Caco-2 (cell line): ENCODE measurements around the gene MEF2D. TPM values are rescaled to one million over a fixed set of nuclear protein-coding genes. Genes with fewer than 3 reads are reported as not detected.

Experiments used
- BruUV-seq: library from RNA; stranded (reverse); fragments of 400-500 nt; replicated peaks from 2 replicates; lab custom pipeline; 2021; lab: Mats Ljungman, UMichigan
- CTCF ChIA-PET: fragments of 300-600 bp; sonication (Branson Sonifier 250); formaldehyde crosslinking; loops from one replicate; lab custom pipeline; 2022; ENCODE audit warnings: antibody characterized with exemption; lab: Charles Lee
- POLR2A ChIA-PET: fragments of 300-600 bp; sonication (Branson Sonifier 250); formaldehyde crosslinking; loops from one replicate; lab custom pipeline; 2022; ENCODE audit warnings: antibody characterized with exemption; lab: Charles Lee
- DNase-seq, 2 experiments: peaks; one replicate each; pipeline versions ENCODE4 v3.0.0 to v3.0.0-alpha.2; 2020 to 2022
- H3K27me3 ChIP-seq: replicated peaks from 2 replicates; pipeline ENCODE4 v1.6.0; 2011; ENCODE audit warnings: low read length; ENCODE audit not compliant: control insufficient read depth, insufficient read depth
- H3K36me3 ChIP-seq: 2 replicates; pipeline ENCODE4 v1.5.1; 2011; ENCODE audit warnings: low read length; ENCODE audit not compliant: control insufficient read depth, insufficient read depth
- H3K4me1 ChIP-seq: fragments of 250-450 bp; sonication (Bioruptor Pico); 2 replicates; pipeline ENCODE4 v1.5.1; 2020; ENCODE audit warnings: mild to moderate bottlenecking
- H3K4me3 ChIP-seq: 2 replicates; pipeline ENCODE4 v1.5.1; 2011; ENCODE audit warnings: low read depth, mild to moderate bottlenecking, control low read depth, low read length
- H3K9me3 ChIP-seq: fragments of 250-450 bp; sonication (Bioruptor Pico); 2 replicates; pipeline ENCODE4 v1.5.1; 2020; ENCODE audit warnings: mild to moderate bottlenecking, moderate library complexity
- H3K27ac Mint-ChIP-seq: one replicate; pipeline ENCODE4 v1.8.0; 2022; ENCODE audit warnings: mixed read lengths; ENCODE audit not compliant: unreplicated experiment
- H3K27me3 Mint-ChIP-seq: one replicate; pipeline ENCODE4 v1.8.0; 2022; ENCODE audit warnings: mixed read lengths; ENCODE audit not compliant: insufficient read depth, unreplicated experiment
- H3K36me3 Mint-ChIP-seq: one replicate; pipeline ENCODE4 v1.8.0; 2022; ENCODE audit warnings: mild to moderate bottlenecking, mixed read lengths; ENCODE audit not compliant: insufficient read depth, unreplicated experiment
- H3K4me1 Mint-ChIP-seq: one replicate; pipeline ENCODE4 v1.8.0; 2022; ENCODE audit warnings: low read depth, mixed read lengths; ENCODE audit not compliant: unreplicated experiment
- H3K4me3 Mint-ChIP-seq: one replicate; pipeline ENCODE4 v1.8.0; 2022; ENCODE audit warnings: mild to moderate bottlenecking, moderate library complexity, mixed read lengths; ENCODE audit not compliant: unreplicated experiment
- H3K9me3 Mint-ChIP-seq: one replicate; pipeline ENCODE4 v1.8.0; 2022; ENCODE audit warnings: mixed read lengths; ENCODE audit not compliant: unreplicated experiment
- CTCF ChIP-seq, 2 experiments: fragments of 200-600 bp in 1 of 2; IDR thresholded peaks; 1 replicate in 1 of 2; 2 replicates in 1 of 2; pipeline versions ENCODE4 v1.5.1 to v1.8.0; 2011 to 2022; ENCODE audit warnings: antibody characterized with exemption in 1 of 2, control low read depth in 1 of 2, inconsistent platforms in 1 of 2, low read depth in 1 of 2, low read length in 1 of 2, mild to moderate bottlenecking in 1 of 2, moderate library complexity in 1 of 2; ENCODE audit not compliant: insufficient read depth in 1 of 2, severe bottlenecking in 1 of 2, unreplicated experiment in 1 of 2
- intact Hi-C: fragments of 100-400 bp; cut with micrococcal nuclease; formaldehyde crosslinking; loops from one replicate; pipeline ENCODE4 v1.10.0; 2022; ENCODE audit not compliant: unreplicated experiment
- total RNA-seq: library from RNA; stranded (reverse); gene quantifications from 2 replicates; pipeline ENCODE4 v1.2.3, GENCODE V29; 2022

MEF2D gene
- total RNA-seq, 1 experiment from 2014 or later = 18.6 TPM

GRCh38 chr1:156439036-156439776 lies 61.4 kb downstream of the MEF2D start:
- no peak for DNase-seq
- H3K4me3 ChIP-seq = no peak overlapping the region
- intact Hi-C loops = no loop called here
- H3K27me3 ChIP-seq = peaks cover 2% of the 10 kb centered on the region; the same call in 1 of the 2 replicates
- Mint-ChIP-seq H3K27ac (no peak overlapping the region), H3K4me3 (no peak overlapping the region), H3K9me3 (no peaks in the 10 kb centered on the region), H3K4me1 (peaks cover 12% of the 10 kb centered on the region), H3K27me3 (peaks cover 48% of the 10 kb centered on the region), H3K36me3 (no peaks in the 10 kb centered on the region)
- CTCF ChIA-PET = interaction anchor here (1.6 kb wide), 1 partner anchor 53 kb away, joined by 4 read pairs; no protein-coding TSS in a partner anchor
- BruUV-seq = no TSS peak
- no peaks in the 10 kb centered on the region for H3K36me3 ChIP-seq
- POLR2A ChIA-PET = no interaction called here
- no peaks in the 10 kb centered on the region for H3K9me3 ChIP-seq
- TF ChIP-seq CTCF (IDR thresholded peaks at IDR 0.05; ENCODE audit: insufficient read depth in 1 of 2, low read depth in 1 of 2, low read length in 1 of 2, severe bottlenecking in 1 of 2, unreplicated experiment in 1 of 2) = no peak
- peaks cover 4% of the 10 kb centered on the region; the same call in 1 of the 2 replicates for H3K4me1 ChIP-seq

- no peaks in the 10 kb centered on the region for H3K9me3 ChIP-seq
- peaks cover 2% of the 10 kb centered on the region; the same call in 1 of the 2 replicates for H3K27me3 ChIP-seq
- intact Hi-C loops = no loop called here
Observed at GRCh38 chr1:156438278-156438987, 62.1 kb downstream of the MEF2D start.

More at GRCh38 chr1:156438278-156438987, 62.1 kb downstream of the MEF2D start:
- Mint-ChIP-seq H3K9me3 (no peaks in the 10 kb centered on the region), H3K27ac (no peak overlapping the region), H3K36me3 (no peaks in the 10 kb centered on the region), H3K4me1 (peaks cover 12% of the 10 kb centered on the region), H3K4me3 (no peak overlapping the region), H3K27me3 (peaks cover 52% of the 10 kb centered on the region)
- no peak for TF ChIP-seq CTCF (IDR thresholded peaks at IDR 0.05; ENCODE audit: insufficient read depth in 1 of 2, low read depth in 1 of 2, low read length in 1 of 2, severe bottlenecking in 1 of 2, unreplicated experiment in 1 of 2)
- H3K4me1 ChIP-seq = peaks cover 4% of the 10 kb centered on the region; the same call in 1 of the 2 replicates
- no peaks in the 10 kb centered on the region for H3K36me3 ChIP-seq
- no peak for DNase-seq
- CTCF ChIA-PET = no interaction called here
- no TSS peak for BruUV-seq
- no peak overlapping the region for H3K4me3 ChIP-seq
- POLR2A ChIA-PET = no interaction called here
